CD8-positive, alpha-beta memory T cell (primary cell): ENCODE measurements around the gene PDE8A. TPM values are rescaled to one million over a fixed set of nuclear protein-coding genes. Genes with fewer than 3 reads are reported as not detected.

Experiments
- CTCF ChIA-PET: fragments of 350-600 bp; sonication (Branson Sonifier 250); formaldehyde crosslinking; loops from one replicate; lab custom pipeline; 2021; ENCODE audit warnings: antibody characterized with exemption; lab: Charles Lee
- POLR2A ChIA-PET: fragments of 350-600 bp; sonication (Branson Sonifier 250); formaldehyde crosslinking; loops from one replicate; lab custom pipeline; 2021; ENCODE audit warnings: antibody characterized with exemption; lab: Charles Lee
- DNase-seq, 5 donors: peaks; one replicate each; pipeline versions ENCODE4 v3.0.0 to v3.0.0-alpha.2; 2020 to 2022; ENCODE audit warnings: mixed read lengths in 1 of 5
- H3K27ac ChIP-seq: one replicate; pipeline ENCODE4 v1.7.0; 2013; ENCODE audit warnings: low read depth, mild to moderate bottlenecking, low read length, moderate library complexity
- H3K27me3 ChIP-seq: 2 replicates; pipeline ENCODE4 v1.7.0; 2013; ENCODE audit warnings: low read length, mild to moderate bottlenecking; ENCODE audit not compliant: insufficient read depth, poor library complexity, severe bottlenecking
- H3K36me3 ChIP-seq: 2 replicates; pipeline ENCODE4 v1.7.0; 2013; ENCODE audit warnings: mild to moderate bottlenecking, low read length, moderate library complexity; ENCODE audit not compliant: insufficient read depth
- H3K4me1 ChIP-seq: 2 replicates; pipeline ENCODE4 v1.7.0; 2013; ENCODE audit warnings: mild to moderate bottlenecking, low read length, moderate library complexity; ENCODE audit not compliant: insufficient read depth
- H3K4me3 ChIP-seq: 2 replicates; pipeline ENCODE4 v1.7.0; 2013; ENCODE audit warnings: mild to moderate bottlenecking, low read length
- H3K9me3 ChIP-seq: 2 replicates; pipeline ENCODE4 v1.7.0; 2013; ENCODE audit warnings: mild to moderate bottlenecking, low read length
- H3K27ac Mint-ChIP-seq, 8 donors: one replicate each; pipeline ENCODE4 v1.8.0; 2020 to 2021; ENCODE audit warnings: mixed read lengths in 8 of 8, mild to moderate bottlenecking in 6 of 8, inconsistent platforms in 3 of 8, moderate library complexity in 3 of 8
- H3K27me3 Mint-ChIP-seq, 2 donors: one replicate each; pipeline ENCODE4 v1.8.0; 2020 to 2021; ENCODE audit warnings: mixed read lengths in 2 of 2, mild to moderate bottlenecking in 1 of 2, moderate library complexity in 1 of 2
- H3K36me3 Mint-ChIP-seq, 3 donors: one replicate each; pipeline ENCODE4 v1.8.0; 2020 to 2021; ENCODE audit warnings: mixed read lengths in 3 of 3, inconsistent platforms in 1 of 3, mild to moderate bottlenecking in 1 of 3
- H3K4me1 Mint-ChIP-seq, 3 donors: one replicate each; pipeline ENCODE4 v1.8.0; 2020 to 2021; ENCODE audit warnings: mixed read lengths in 3 of 3, inconsistent platforms in 1 of 3, mild to moderate bottlenecking in 1 of 3
- H3K4me3 Mint-ChIP-seq, 7 donors: one replicate each; pipeline ENCODE4 v1.8.0; 2020 to 2021; ENCODE audit warnings: mixed read lengths in 7 of 7, mild to moderate bottlenecking in 6 of 7, moderate library complexity in 4 of 7, inconsistent platforms in 2 of 7
- H3K9me3 Mint-ChIP-seq, 5 donors: one replicate each; pipeline ENCODE4 v1.8.0; 2020 to 2022; ENCODE audit warnings: mixed read lengths in 5 of 5, mild to moderate bottlenecking in 3 of 5, moderate library complexity in 2 of 5, inconsistent platforms in 1 of 5
- polyA plus RNA-seq: library from polyadenylated mRNA; unstranded; fragments of 300-500 nt; fragmentation: Illumina TruSeq; gene quantifications from one replicate; pipeline ENCODE4 v1.2.3, GENCODE V29; 2021
- total RNA-seq, 2 experiments: library from RNA; stranded (reverse); gene quantifications; one replicate each; pipeline ENCODE4 v1.2.3, GENCODE V29; 2021

Gene PDE8A
- total and polyA plus RNA-seq, 3 experiments from 2014 or later = 4.4 to 17.6 (median 14.3) TPM

GRCh38 chr15:85048430-85048829 lies 66.8 kb downstream of the PDE8A start:
- H3K4me3 Mint-ChIP-seq = peak overlapping the region in 1 of 7 donors; percentile 18
- peaks cover 35 to 59% (median 39%) of the 10 kb centered on the region in 3 donors for H3K4me1 Mint-ChIP-seq
- H3K27ac ChIP-seq = no peak overlapping the region
- no peaks in the 10 kb centered on the region for H3K27me3 Mint-ChIP-seq
- ChIA-PET CTCF (no interaction called here), POLR2A (no interaction called here)
- peak overlapping the region in 5 of 8 donors; percentile 5 to 73 (median 8) for H3K27ac Mint-ChIP-seq
- H3K4me3 ChIP-seq = no peak overlapping the region
- no peak for DNase-seq
- H3K4me1 ChIP-seq = peaks cover 8% of the 10 kb centered on the region
- no peaks in the 10 kb centered on the region for H3K36me3 Mint-ChIP-seq
- H3K9me3 ChIP-seq = no peaks in the 10 kb centered on the region
- H3K27me3 ChIP-seq = no peaks in the 10 kb centered on the region
- no peaks in the 10 kb centered on the region for H3K9me3 Mint-ChIP-seq
- no peaks in the 10 kb centered on the region for H3K36me3 ChIP-seq

- Mint-ChIP-seq H3K4me3 (no peak overlapping the region), H3K9me3 (peaks cover 0 to 4% (median 0%) of the 10 kb centered on the region in 5 donors), H3K4me1 (peaks cover 32 to 56% (median 34%) of the 10 kb centered on the region in 3 donors), H3K27ac (peak overlapping the region in 1 of 8 donors; percentile 32), H3K36me3 (peaks cover 0 to 1% (median 0%) of the 10 kb centered on the region in 3 donors), H3K27me3 (peaks cover 0 to 2% of the 10 kb centered on the region in 2 donors)
- Histone ChIP-seq H3K4me1 (peaks cover 8% of the 10 kb centered on the region), H3K27me3 (no peaks in the 10 kb centered on the region), H3K9me3 (no peaks in the 10 kb centered on the region), H3K36me3 (no peaks in the 10 kb centered on the region), H3K4me3 (no peak overlapping the region), H3K27ac (no peak overlapping the region)
- CTCF ChIA-PET = no interaction called here
- no peak for DNase-seq
- POLR2A ChIA-PET = no interaction called here
These were observed 68.1 kb downstream of the PDE8A start for GRCh38 chr15:85049805-85050204.

- no peak overlapping the region for H3K27ac Mint-ChIP-seq
- Histone ChIP-seq H3K9me3 (no peaks in the 10 kb centered on the region), H3K36me3 (no peaks in the 10 kb centered on the region), H3K27ac (no peak overlapping the region), H3K4me1 (no peaks in the 10 kb centered on the region), H3K4me3 (no peak overlapping the region), H3K27me3 (no peaks in the 10 kb centered on the region)
- ChIA-PET CTCF (no interaction called here), POLR2A (no interaction called here)
- peaks cover 0 to 4% of the 10 kb centered on the region in 2 donors for H3K27me3 Mint-ChIP-seq
- H3K4me1 Mint-ChIP-seq = peaks cover 20 to 25% (median 23%) of the 10 kb centered on the region in 3 donors
- no peak for DNase-seq
- no peak overlapping the region for H3K4me3 Mint-ChIP-seq
- H3K36me3 Mint-ChIP-seq = peaks cover 6 to 44% (median 17%) of the 10 kb centered on the region in 3 donors
- H3K9me3 Mint-ChIP-seq = peaks cover 11 to 30% (median 18%) of the 10 kb centered on the region in 5 donors
These were observed 78.1 kb downstream of the PDE8A start for GRCh38 chr15:85059734-85060133.

GRCh38 chr15:85062560-85062959 lies 80.9 kb downstream of the PDE8A start:
- no peak overlapping the region for H3K4me3 ChIP-seq
- H3K27ac ChIP-seq = no peak overlapping the region
- Mint-ChIP-seq H3K27me3 (peaks cover 0 to 2% of the 10 kb centered on the region in 2 donors), H3K4me1 (peaks cover 17 to 19% (median 17%) of the 10 kb centered on the region in 3 donors), H3K36me3 (peaks cover 2 to 29% (median 18%) of the 10 kb centered on the region in 3 donors), H3K4me3 (no peak overlapping the region), H3K9me3 (peaks cover 11 to 19% (median 15%) of the 10 kb centered on the region in 5 donors), H3K27ac (no peak overlapping the region)
- no peak for DNase-seq
- H3K4me1 ChIP-seq = no peaks in the 10 kb centered on the region
- ChIA-PET CTCF (no interaction called here), POLR2A (no interaction called here)
- H3K9me3 ChIP-seq = no peaks in the 10 kb centered on the region
- no peaks in the 10 kb centered on the region for H3K27me3 ChIP-seq
- peaks cover 7% of the 10 kb centered on the region for H3K36me3 ChIP-seq

GRCh38 chr15:85063088-85063487 lies 81.4 kb downstream of the PDE8A start:
- Histone ChIP-seq H3K36me3 (peaks cover 7% of the 10 kb centered on the region), H3K4me1 (no peaks in the 10 kb centered on the region), H3K27ac (no peak overlapping the region), H3K4me3 (no peak overlapping the region), H3K27me3 (no peaks in the 10 kb centered on the region), H3K9me3 (no peaks in the 10 kb centered on the region)
- H3K27ac Mint-ChIP-seq = peak overlapping the region in 1 of 8 donors; percentile 45
- peaks cover 16 to 19% (median 17%) of the 10 kb centered on the region in 3 donors for H3K4me1 Mint-ChIP-seq
- POLR2A ChIA-PET = no interaction called here
- peaks cover 0 to 2% of the 10 kb centered on the region in 2 donors for H3K27me3 Mint-ChIP-seq
- peaks cover 4 to 26% (median 20%) of the 10 kb centered on the region in 3 donors for H3K36me3 Mint-ChIP-seq
- DNase-seq = no peak
- H3K4me3 Mint-ChIP-seq = no peak overlapping the region
- H3K9me3 Mint-ChIP-seq = peaks cover 11 to 18% (median 15%) of the 10 kb centered on the region in 5 donors
- CTCF ChIA-PET = no interaction called here

GRCh38 chr15:85063522-85064079 lies 81.9 kb downstream of the PDE8A start:
- Mint-ChIP-seq H3K36me3 (peaks cover 4 to 26% (median 25%) of the 10 kb centered on the region in 3 donors), H3K4me1 (peaks cover 14 to 17% (median 16%) of the 10 kb centered on the region in 3 donors), H3K27me3 (peaks cover 0 to 2% of the 10 kb centered on the region in 2 donors), H3K27ac (peak overlapping the region in 1 of 8 donors; percentile 45), H3K4me3 (no peak overlapping the region), H3K9me3 (peaks cover 11 to 18% (median 13%) of the 10 kb centered on the region in 5 donors)
- Histone ChIP-seq H3K27me3 (no peaks in the 10 kb centered on the region), H3K4me3 (no peak overlapping the region), H3K4me1 (no peaks in the 10 kb centered on the region), H3K9me3 (no peaks in the 10 kb centered on the region), H3K36me3 (peaks cover 7% of the 10 kb centered on the region), H3K27ac (no peak overlapping the region)
- no peak for DNase-seq
- ChIA-PET POLR2A (no interaction called here), CTCF (no interaction called here)

- H3K4me3 ChIP-seq = no peak overlapping the region
- no peak overlapping the region for H3K27ac ChIP-seq
- no peak overlapping the region for H3K4me3 Mint-ChIP-seq
- ChIA-PET CTCF (no interaction called here), POLR2A (no interaction called here)
- no peaks in the 10 kb centered on the region for H3K4me1 ChIP-seq
- peaks cover 7% of the 10 kb centered on the region for H3K36me3 ChIP-seq
- peaks cover 0 to 2% of the 10 kb centered on the region in 2 donors for H3K27me3 Mint-ChIP-seq
- no peak for DNase-seq
- no peaks in the 10 kb centered on the region for H3K9me3 ChIP-seq
- peaks cover 4 to 33% (median 18%) of the 10 kb centered on the region in 3 donors for H3K36me3 Mint-ChIP-seq
- H3K27me3 ChIP-seq = no peaks in the 10 kb centered on the region
- peaks cover 10 to 17% (median 10%) of the 10 kb centered on the region in 3 donors for H3K4me1 Mint-ChIP-seq
- H3K9me3 Mint-ChIP-seq = peaks cover 8 to 13% (median 11%) of the 10 kb centered on the region in 5 donors
- H3K27ac Mint-ChIP-seq = peak overlapping the region in 1 of 8 donors; percentile 1
These were observed 83.1 kb downstream of the PDE8A start for GRCh38 chr15:85064710-85065109.

GRCh38 chr15:85071061-85071460 lies 89.4 kb downstream of the PDE8A start:
- Mint-ChIP-seq H3K4me3 (no peak overlapping the region), H3K9me3 (no peaks in the 10 kb centered on the region), H3K27ac (no peak overlapping the region), H3K36me3 (peaks cover 6 to 48% (median 17%) of the 10 kb centered on the region in 3 donors), H3K4me1 (peaks cover 0 to 2% (median 0%) of the 10 kb centered on the region in 3 donors), H3K27me3 (no peaks in the 10 kb centered on the region)
- ChIA-PET POLR2A (no interaction called here), CTCF (no interaction called here)
- DNase-seq = no peak
- Histone ChIP-seq H3K4me3 (no peak overlapping the region), H3K9me3 (no peaks in the 10 kb centered on the region), H3K4me1 (no peaks in the 10 kb centered on the region), H3K27ac (no peak overlapping the region), H3K27me3 (no peaks in the 10 kb centered on the region), H3K36me3 (peaks cover 7% of the 10 kb centered on the region)
